B cell (primary cell): Measurements from ENCODE around the gene CLN6. TPM values are rescaled to one million over a fixed set of nuclear protein-coding genes. Genes with fewer than 3 reads are reported as not detected.
A peak's percentile ranks its signal among the peaks of the same experiment; 100 is the strongest.

Experiments
- ATAC-seq: fragments of 200-7000 bp; cut with Tn5 transposase; one replicate; pipeline ENCODE4 v1.10.0; 2021; ENCODE audit warnings: low read depth, mild to moderate bottlenecking, moderate number of reproducible peaks, moderate library complexity
- CTCF ChIA-PET: fragments of 350-600 bp; sonication (Branson Sonifier 250); formaldehyde crosslinking; loops from one replicate; lab custom pipeline; 2021; ENCODE audit warnings: antibody characterized with exemption, inconsistent platforms; lab: Charles Lee
- POLR2A ChIA-PET: fragments of 350-600 bp; sonication (Branson Sonifier 250); formaldehyde crosslinking; loops from one replicate; lab custom pipeline; 2021; ENCODE audit warnings: antibody characterized with exemption; lab: Charles Lee
- DNase-seq: peaks from one replicate; pipeline ENCODE4 v3.0.0; 2013
- H2AFZ ChIP-seq: 2 replicates; pipeline ENCODE4 v1.6.1; 2012; ENCODE audit warnings: mild to moderate bottlenecking, low read depth, low read length; ENCODE audit not compliant: insufficient read depth, poor library complexity, severe bottlenecking
- H3K27ac ChIP-seq, 2 donors: 1 replicate in 1 of 2; 2 replicates in 1 of 2; pipeline ENCODE4 v1.5.1; 2012 to 2013; ENCODE audit warnings: low read length in 2 of 2, mild to moderate bottlenecking in 2 of 2, moderate library complexity in 1 of 2
- H3K27me3 ChIP-seq, 4 experiments: fragments of 200-600 bp in 1 of 4; sonication (generic) in 1 of 4; replicated peaks in 1 of 4; 1 replicate in 2 of 4; 2 replicates in 2 of 4; pipeline versions ENCODE4 v1.6.1 to v1.7.0; 2013 to 2016; ENCODE audit warnings: low read length in 3 of 4, mild to moderate bottlenecking in 2 of 4, mixed read lengths in 1 of 4, moderate library complexity in 1 of 4; ENCODE audit not compliant: insufficient read depth in 4 of 4, control insufficient read depth in 3 of 4; ENCODE audit errors: control extremely low read depth in 1 of 4
- H3K36me3 ChIP-seq, 2 experiments: replicated peaks in 1 of 2; 1 replicate in 1 of 2; 2 replicates in 1 of 2; pipeline versions ENCODE4 v1.6.1 to v1.7.1; 2013; ENCODE audit warnings: low read length in 1 of 2; ENCODE audit not compliant: insufficient read depth in 2 of 2, control insufficient read depth in 1 of 2; ENCODE audit errors: control extremely low read depth in 1 of 2, extremely low read depth in 1 of 2
- H3K4me1 ChIP-seq, 2 donors: fragments of 200-600 bp in 1 of 2; sonication (generic) in 1 of 2; 1 replicate in 1 of 2; 2 replicates in 1 of 2; pipeline versions ENCODE4 v1.5.1 to v1.6.1; 2013 to 2017; ENCODE audit warnings: low read length in 2 of 2; ENCODE audit not compliant: control insufficient read depth in 2 of 2, insufficient read depth in 2 of 2
- H3K4me2 ChIP-seq: replicated peaks from 2 replicates; pipeline ENCODE3; 2012; ENCODE audit warnings: mild to moderate bottlenecking, low read depth, low read length; ENCODE audit not compliant: poor library complexity, severe bottlenecking
- H3K4me3 ChIP-seq, 5 experiments: fragments of 200-600 bp in 1 of 5; sonication (generic) in 1 of 5; 1 replicate in 3 of 5; 2 replicates in 2 of 5; pipeline versions ENCODE4 v1.5.1 to v1.7.0; 2011 to 2016; ENCODE audit warnings: low read length in 4 of 5, mild to moderate bottlenecking in 4 of 5, low read depth in 2 of 5, control low read depth in 1 of 5, moderate library complexity in 1 of 5; ENCODE audit not compliant: insufficient read depth in 1 of 5; ENCODE audit errors: control extremely low read depth in 1 of 5, extremely low read depth in 1 of 5
- H3K79me2 ChIP-seq: fragments of 200-600 bp; sonication (generic); one replicate; pipeline ENCODE4 v1.6.0; 2016; ENCODE audit warnings: low read length; ENCODE audit not compliant: control insufficient read depth, insufficient read depth
- H3K9ac ChIP-seq: fragments of 200-600 bp; sonication (generic); 2 replicates; pipeline ENCODE4 v1.6.1; 2017; ENCODE audit warnings: mild to moderate bottlenecking, low read length, moderate library complexity
- H3K9me3 ChIP-seq, 3 donors: one replicate each; pipeline versions ENCODE4 v1.6.1 to v1.7.1; 2013; ENCODE audit warnings: low read length in 2 of 3; ENCODE audit not compliant: control insufficient read depth in 2 of 3, insufficient read depth in 1 of 3; ENCODE audit errors: control extremely low read depth in 1 of 3
- H4K20me1 ChIP-seq: 2 replicates; pipeline ENCODE4 v1.6.0; 2012; ENCODE audit warnings: mild to moderate bottlenecking, low read length; ENCODE audit not compliant: insufficient read depth, control insufficient read depth, poor library complexity, severe bottlenecking
- H3K27ac Mint-ChIP-seq: one replicate; pipeline ENCODE4 v1.8.0; 2021; ENCODE audit warnings: mixed read lengths
- H3K27me3 Mint-ChIP-seq: one replicate; pipeline ENCODE4 v1.8.0; 2021; ENCODE audit warnings: mixed read lengths
- H3K4me1 Mint-ChIP-seq: one replicate; pipeline ENCODE4 v1.8.0; 2021; ENCODE audit warnings: mixed read lengths
- H3K4me3 Mint-ChIP-seq: one replicate; pipeline ENCODE4 v1.8.0; 2021; ENCODE audit warnings: mixed read lengths
- H3K9me3 Mint-ChIP-seq: one replicate; pipeline ENCODE4 v1.8.0; 2022; ENCODE audit warnings: mixed read lengths; ENCODE audit not compliant: insufficient read depth
- CTCF ChIP-seq: fragments of 200-600 bp; IDR thresholded peaks from one replicate; pipeline ENCODE4 v1.8.0; 2022; ENCODE audit warnings: antibody characterized with exemption, mild to moderate bottlenecking
- EZH2 ChIP-seq: IDR thresholded peaks from 2 replicates; pipeline ENCODE4 v1.6.1; 2012; ENCODE audit warnings: borderline replicate concordance, low read depth, mild to moderate bottlenecking, moderate library complexity, low read length; ENCODE audit not compliant: insufficient read depth, poor library complexity, severe bottlenecking
- WGBS: methylation state at CpG from one replicate; pipeline ENCODE4 v1.1.5; 2013; ENCODE audit warnings: missing lambda C conversion rate; ENCODE audit not compliant: insufficient coverage; 5-methylcytosine and 5-hydroxymethylcytosine counted together
- intact Hi-C: fragments of 100-400 bp; cut with micrococcal nuclease; formaldehyde crosslinking; loops from one replicate; pipeline ENCODE4 v1.10.0; 2022
- polyA plus RNA-seq: library from polyadenylated mRNA; depleted of rRNA; stranded (reverse); fragments of >200 nt; gene quantifications from 2 replicates; pipeline ENCODE4 v1.2.3, GENCODE V29; 2012
- total RNA-seq, 2 donors: library from RNA; stranded (reverse); fragments of 120-200 nt in 1 of 2; gene quantifications; 1 replicate in 1 of 2; 2 replicates in 1 of 2; pipeline versions ENCODE4 v1.2.3 to v1.2.4, GENCODE V29; 2013 to 2022

Gene CLN6
- total and polyA plus RNA-seq, 2 donors (not counting 1 experiment from before 2014, with no cell fraction given), result 22.8 TPM

- peak overlapping the region; percentile 98 for H3K27ac Mint-ChIP-seq
- peaks cover 35% of the 10 kb centered on the region for H3K4me1 Mint-ChIP-seq
- Histone ChIP-seq H3K36me3 (no peaks in the 10 kb centered on the region), H3K4me1 (peaks cover 23 to 25% of the 10 kb centered on the region in 2 donors), H3K79me2 (peaks cover 21% of the 10 kb centered on the region), H2AFZ (no peak overlapping the region), H4K20me1 (peaks cover 18% of the 10 kb centered on the region), H3K9ac (no peak overlapping the region), H3K4me3 (no peak overlapping the region), H3K9me3 (no peaks in the 10 kb centered on the region), H3K4me2 (no peak overlapping the region), H3K27ac (no peak overlapping the region), H3K27me3 (no peaks in the 10 kb centered on the region)
- peak overlapping the region; percentile 60 for H3K4me3 Mint-ChIP-seq
- CTCF ChIA-PET, result interaction anchor here (1.0 to 1.1 kb wide), 2 partner anchors 19 to 42 kb away, joined by 3 to 6 read pairs; no protein-coding TSS in a partner anchor
- intact Hi-C loops, result loop anchor here (5.0 kb wide), 5 partner anchors 223 to 733 kb away; partner anchors contain the start of genes MAP2K5 and PIAS1
- 85% methylated on average over 2 of the region's 3 CpGs for WGBS
- no peak for TF ChIP-seq CTCF
- TF ChIP-seq EZH2, result no peak
- POLR2A ChIA-PET, result no interaction called here
- no peaks in the 10 kb centered on the region for H3K9me3 Mint-ChIP-seq
- no peaks in the 10 kb centered on the region for H3K27me3 Mint-ChIP-seq
- DNase-seq (no peak), ATAC-seq (no peak)
These were observed 45.7 kb upstream of the CLN6 start for GRCh38 chr15:68275165-68275746.

GRCh38 chr15:68274201-68274848 is 44.8 kb upstream of the CLN6 start:
- POLR2A ChIA-PET, result no interaction called here
- WGBS, result 52% methylated on average over 2 of the region's 5 CpGs
- no peak overlapping the region for H3K4me2 ChIP-seq

More at GRCh38 chr15:68274201-68274848, 44.8 kb upstream of the CLN6 start:
- Histone ChIP-seq H3K36me3 (no peaks in the 10 kb centered on the region), H3K27me3 (no peaks in the 10 kb centered on the region), H2AFZ (no peak overlapping the region), H3K9ac (no peak overlapping the region), H3K79me2 (peaks cover 12% of the 10 kb centered on the region), H3K9me3 (no peaks in the 10 kb centered on the region), H3K4me1 (peaks cover 14 to 18% of the 10 kb centered on the region in 2 donors), H3K4me3 (no peak overlapping the region), H3K27ac (no peak overlapping the region), H4K20me1 (peaks cover 9% of the 10 kb centered on the region)
- peaks cover 25% of the 10 kb centered on the region for H3K4me1 Mint-ChIP-seq
- no peaks in the 10 kb centered on the region for H3K9me3 Mint-ChIP-seq
- no peak for TF ChIP-seq EZH2
- TF ChIP-seq CTCF, result no peak
- ATAC-seq (no peak), DNase-seq (no peak)
- CTCF ChIA-PET, result interaction anchor here (1.0 kb wide), 1 partner anchor 20 kb away, joined by 6 read pairs; no protein-coding TSS in a partner anchor
- H3K27me3 Mint-ChIP-seq, result no peaks in the 10 kb centered on the region
- H3K27ac Mint-ChIP-seq, result no peak overlapping the region
- intact Hi-C loops, result no loop called here
- H3K4me3 Mint-ChIP-seq, result no peak overlapping the region
